Duodenal mucosa (tissue), 2 donors: Measurements from ENCODE around the gene CEP72.
"Not testable (repeated sequence)": the region's sequence is repeated elsewhere in the genome, so short reads cannot be mapped to it uniquely, and the experiment has no call there.

Source experiments
- H3K27ac ChIP-seq: one replicate; pipeline ENCODE4 v1.7.0; 2013; ENCODE audit warnings: low read depth, low read length
- H3K27me3 ChIP-seq, 2 donors: one replicate each; pipeline ENCODE4 v1.7.0; 2013; ENCODE audit warnings: low read length in 2 of 2, control low read depth in 1 of 2; ENCODE audit not compliant: insufficient read depth in 2 of 2, control insufficient read depth in 1 of 2
- H3K36me3 ChIP-seq, 2 donors: one replicate each; pipeline ENCODE4 v1.7.0; 2013; ENCODE audit warnings: low read length in 2 of 2, control low read depth in 1 of 2; ENCODE audit not compliant: insufficient read depth in 2 of 2, control insufficient read depth in 1 of 2
- H3K4me1 ChIP-seq, 2 donors: one replicate each; pipeline ENCODE4 v1.7.0; 2013; ENCODE audit warnings: low read length in 2 of 2, control low read depth in 1 of 2; ENCODE audit not compliant: insufficient read depth in 2 of 2, control insufficient read depth in 1 of 2
- H3K4me3 ChIP-seq, 2 donors: one replicate each; pipeline ENCODE4 v1.7.0; 2013; ENCODE audit warnings: low read length in 2 of 2, low read depth in 1 of 2
- H3K9ac ChIP-seq, 2 donors: one replicate each; pipeline ENCODE4 v1.7.0; 2013; ENCODE audit warnings: low read length in 2 of 2, low read depth in 1 of 2
- H3K9me3 ChIP-seq, 2 donors: one replicate each; pipeline ENCODE4 v1.7.0; 2013; ENCODE audit warnings: low read length in 2 of 2, control low read depth in 1 of 2; ENCODE audit not compliant: control insufficient read depth in 1 of 2

Gene CEP72

DNA sequence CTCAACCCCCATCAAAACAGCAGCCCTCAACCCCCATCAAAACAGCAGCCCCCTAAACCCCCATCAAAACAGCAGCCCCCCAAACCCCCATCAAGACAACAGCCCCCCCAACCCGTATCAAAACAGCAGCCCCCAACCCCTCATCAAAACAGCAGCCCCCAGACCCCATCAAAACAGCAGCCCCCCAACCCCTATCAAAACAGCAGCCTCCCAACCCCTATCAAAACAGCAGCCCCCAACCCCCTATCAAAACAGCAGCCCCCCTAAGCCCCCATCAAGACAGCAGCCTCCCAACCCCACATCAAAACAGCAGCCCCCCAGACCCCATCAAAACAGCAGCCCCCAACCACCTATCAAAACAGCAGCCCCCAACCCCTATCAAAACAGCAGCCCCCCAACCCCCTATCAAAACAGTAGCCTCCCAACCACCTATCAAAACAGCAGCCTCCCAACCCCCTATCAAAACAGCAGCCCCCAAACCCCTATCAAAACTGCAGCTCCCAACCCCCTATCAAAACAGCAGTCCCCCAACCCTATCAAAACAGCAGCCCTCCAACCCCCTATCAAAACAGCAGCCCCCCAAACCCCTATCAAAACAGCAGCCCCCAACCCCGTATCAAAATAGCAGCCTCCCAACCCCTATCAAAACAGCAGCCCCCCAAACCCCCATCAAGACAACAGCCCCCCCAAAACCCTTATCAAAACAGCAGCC lies 79.8 kb downstream of the CEP72 start:
- Histone ChIP-seq H3K27ac (no peak overlapping the region), H3K4me1 (no peaks in the 10 kb centered on the region), H3K9me3 (no peaks in the 10 kb centered on the region), H3K36me3 (no peaks in the 10 kb centered on the region), H3K27me3 (no peaks in the 10 kb centered on the region), H3K9ac (peak overlapping the region in 1 of 2 donors; percentile 57), H3K4me3 (peak overlapping the region in 1 of 2 donors; percentile 65)

DNA sequence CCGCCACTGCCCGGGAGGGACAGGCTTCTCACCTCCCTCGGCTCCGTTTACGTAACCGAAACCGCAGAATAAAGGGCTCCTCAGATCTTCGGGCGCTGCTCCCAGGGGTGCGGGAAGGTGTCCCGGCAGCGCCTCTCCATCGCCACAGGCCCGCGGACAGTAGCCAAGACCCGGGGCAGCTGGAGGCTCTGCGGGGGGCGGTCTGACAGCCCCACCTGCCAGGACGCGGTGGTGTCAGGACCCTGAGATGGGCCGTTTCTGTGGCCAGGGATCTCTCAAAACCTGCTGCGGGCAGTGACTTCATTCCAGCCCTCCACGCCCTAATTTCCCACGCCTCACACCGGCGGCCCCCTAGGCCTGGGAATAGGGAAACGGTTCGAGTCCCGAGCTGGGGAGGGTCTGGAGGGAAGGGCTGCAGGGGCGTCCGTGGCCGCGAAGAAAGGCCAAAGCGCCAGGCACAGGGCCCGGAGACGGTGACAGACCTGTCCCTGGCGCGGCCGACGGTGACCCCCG lies 80.4 kb downstream of the CEP72 start:
- Histone ChIP-seq H3K9ac (peak overlapping the region in 1 of 2 donors; percentile 57), H3K4me3 (peak overlapping the region; percentile 22 to 65)
- H3K27ac ChIP-seq, H3K36me3 ChIP-seq, H3K27me3 ChIP-seq, H3K9me3 ChIP-seq, H3K4me1 ChIP-seq: not testable (repeated sequence)

DNA sequence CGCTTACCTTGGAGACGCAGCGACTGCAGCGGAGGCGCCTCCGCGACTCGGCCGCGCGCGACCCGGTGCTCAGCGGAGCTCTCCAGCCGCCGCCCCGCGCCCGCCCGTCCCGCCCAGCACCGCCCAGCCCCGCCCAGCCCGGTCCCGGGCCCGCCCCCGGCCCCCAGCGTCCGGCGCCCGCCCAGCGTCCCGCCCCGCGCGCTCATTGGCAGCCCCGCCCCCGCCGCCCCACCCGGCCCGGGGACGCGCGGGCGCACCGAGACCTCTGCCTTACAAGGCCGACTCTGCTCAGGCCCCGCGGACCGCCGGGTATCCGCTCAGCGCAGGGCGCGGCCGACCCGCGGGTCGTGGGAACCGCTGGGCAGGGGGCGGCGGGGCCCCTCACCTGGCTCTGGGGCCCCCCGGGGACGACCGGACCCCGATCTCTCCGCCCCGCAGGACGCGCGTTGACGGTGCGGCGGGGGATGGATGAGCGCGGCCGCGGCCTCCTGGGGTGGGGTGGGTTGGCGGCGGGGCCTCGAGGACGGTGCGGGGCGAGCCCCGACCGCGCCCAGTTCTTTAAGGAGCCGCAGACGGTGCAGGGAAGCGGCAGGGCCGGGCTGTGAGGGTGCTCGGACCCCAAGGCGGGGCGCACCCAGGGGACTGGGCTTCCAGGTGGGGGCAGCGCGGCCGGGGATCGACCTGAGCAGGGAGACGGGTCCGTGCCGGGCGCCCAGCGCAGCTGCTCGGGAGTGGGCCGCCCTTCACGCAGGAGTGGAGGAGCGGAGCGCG lies 81.3 kb downstream of the CEP72 start, which contains the start of gene TPPP:
Gene TPPP, minus strand, starts transcription at position 82 of the 771 bp plus-strand sequence. CDS start 15,292 bp downstream, outside the sequence.
- peak within 1 kb of the TSS; percentile 22 to 65 for H3K4me3 ChIP-seq
- not testable (repeated sequence) for H3K27me3 ChIP-seq, H3K9me3 ChIP-seq, H3K27ac ChIP-seq, H3K4me1 ChIP-seq, H3K36me3 ChIP-seq
- peak within 1 kb of the TSS in 1 of 2 donors; percentile 57 for H3K9ac ChIP-seq

DNA sequence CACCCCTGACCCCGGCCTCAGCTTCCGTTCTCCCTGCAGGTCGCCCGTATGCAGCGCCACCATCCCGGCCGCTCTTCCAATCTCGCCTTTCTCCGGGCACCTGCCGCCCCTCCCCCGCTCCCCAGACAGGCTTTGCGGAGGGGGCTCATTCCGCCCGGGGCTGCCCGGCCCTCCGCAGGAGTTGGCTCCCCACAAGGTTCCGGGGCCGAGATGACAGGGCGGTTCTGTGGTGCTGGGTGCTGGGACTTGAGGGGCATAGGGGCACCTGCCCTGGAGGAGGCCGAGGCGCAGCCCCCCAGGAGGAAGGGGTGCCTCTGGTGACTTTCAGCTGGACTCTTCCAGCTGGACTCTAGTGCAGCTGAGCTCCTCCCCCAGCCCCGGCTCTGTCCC lies 81.9 kb downstream of the CEP72 start:
- H3K4me1 ChIP-seq, H3K27me3 ChIP-seq, H3K9me3 ChIP-seq, H3K36me3 ChIP-seq, H3K27ac ChIP-seq, H3K9ac ChIP-seq: not testable (repeated sequence)
- peak overlapping the region in 1 of 2 donors; percentile 16 for H3K4me3 ChIP-seq

- not testable (repeated sequence) for H3K27me3 ChIP-seq, H3K9ac ChIP-seq, H3K4me1 ChIP-seq, H3K27ac ChIP-seq, H3K9me3 ChIP-seq, H3K4me3 ChIP-seq, H3K36me3 ChIP-seq
These were observed 83.3 kb downstream of the CEP72 start for GRCh38 chr5:695475-695874.

DNA sequence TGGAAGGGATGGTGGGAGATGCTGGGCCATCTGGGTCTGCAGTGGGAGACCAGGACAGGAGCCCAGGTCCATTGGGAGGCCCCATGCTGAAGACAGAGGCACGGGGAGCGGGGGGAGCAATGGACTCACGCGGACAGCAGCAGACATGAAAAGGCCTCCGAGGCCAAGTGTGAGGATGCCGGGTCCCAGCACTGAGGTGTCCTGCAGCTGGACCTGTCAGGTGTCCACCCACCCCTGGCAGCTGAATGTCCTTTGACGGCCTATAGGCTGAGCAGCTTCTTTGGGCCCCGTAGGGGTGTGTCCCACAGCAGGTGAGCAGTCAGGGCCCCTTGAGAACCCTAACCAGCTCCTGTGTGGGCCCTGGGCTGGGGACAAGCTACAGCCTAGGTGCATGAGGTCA lies 84.1 kb downstream of the CEP72 start:
- H3K4me3 ChIP-seq, H3K27me3 ChIP-seq, H3K9ac ChIP-seq, H3K36me3 ChIP-seq, H3K9me3 ChIP-seq, H3K4me1 ChIP-seq, H3K27ac ChIP-seq: not testable (repeated sequence)

DNA sequence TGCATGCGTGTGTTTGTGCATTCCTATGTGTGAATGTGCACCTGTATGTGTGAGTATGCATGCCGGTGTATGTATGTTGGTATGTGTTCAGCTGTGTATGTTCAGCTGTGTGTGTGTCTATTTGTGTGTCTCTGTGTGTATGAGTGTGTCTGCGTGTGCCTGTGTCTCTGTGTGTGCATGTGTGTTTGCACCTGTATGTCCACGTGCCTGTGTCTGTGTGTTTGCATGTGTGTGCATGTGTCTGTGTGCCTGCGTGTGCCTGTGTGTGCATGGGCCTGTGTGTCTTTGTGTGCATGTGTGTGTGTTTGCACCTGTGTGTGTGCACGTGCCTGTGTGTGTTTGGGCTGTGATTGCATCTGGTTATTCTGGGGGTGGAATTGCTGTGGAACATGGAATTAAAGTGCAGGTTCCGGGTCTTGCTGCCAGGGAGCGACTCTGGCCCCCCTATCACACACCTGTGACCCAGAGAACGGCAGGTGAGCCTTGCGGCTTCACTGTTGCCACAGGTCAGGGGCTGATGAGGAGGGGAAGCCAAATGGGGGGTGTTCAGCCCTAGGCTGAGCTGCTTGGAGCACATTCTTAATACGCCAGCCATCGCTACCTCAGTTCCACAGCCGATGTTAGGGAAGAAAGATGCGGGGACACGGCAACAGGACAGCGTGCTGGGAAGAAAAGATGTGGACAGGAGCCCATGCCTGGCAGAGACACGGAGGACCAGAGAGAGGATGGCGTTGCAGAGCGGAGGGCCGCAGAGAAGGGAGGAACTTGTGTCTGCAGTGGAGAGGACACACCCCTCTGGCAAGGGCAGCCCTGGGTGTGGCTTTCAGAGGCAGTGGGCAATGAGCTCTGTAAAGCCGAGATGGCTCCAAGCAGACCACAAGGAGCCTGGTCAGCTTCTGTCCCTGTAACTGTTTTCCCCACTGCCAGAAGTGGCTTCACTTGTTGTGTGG lies 84.9 kb downstream of the CEP72 start:
- H3K36me3 ChIP-seq, H3K27ac ChIP-seq, H3K27me3 ChIP-seq, H3K9me3 ChIP-seq, H3K9ac ChIP-seq, H3K4me3 ChIP-seq, H3K4me1 ChIP-seq: not testable (repeated sequence)
